ENCODE measurements around the gene SPATA20. TPM values are rescaled to one million over a fixed set of nuclear protein-coding genes. Genes with fewer than 3 reads are reported as not detected.

SPATA20 gene
- total RNA-seq, 2 donors from 2014 or later: 65.6 to 75.2 TPM

- TF ChIP-seq POLR2A (IDR thresholded peaks at IDR 0.05) (no peak), CTCF (IDR thresholded peaks at IDR 0.05) (no peak)
Measured at GRCh38 chr17:50551884-50552283, 4.9 kb downstream of the SPATA20 start.

GRCh38 chr17:50554201-50554600, 7.2 kb downstream of the SPATA20 start:
- Histone ChIP-seq H3K4me3 (no peak overlapping the region), H3K9me3 (no peaks in the 10 kb centered on the region), H3K36me3 (replicated peaks in 1 of 2; ENCODE audit: insufficient read depth in 1 of 2, low read depth in 2 of 2) (peaks cover 0 to 2% of the 10 kb centered on the region in 2 donors), H3K27me3 (peaks cover 0 to 4% of the 10 kb centered on the region in 2 donors), H3K4me1 (peaks cover 13% of the 10 kb centered on the region), H3K27ac (no peak overlapping the region)
- DNase-seq (no peak), ATAC-seq (no peak)
- TF ChIP-seq POLR2A (IDR thresholded peaks at IDR 0.05) (no peak), CTCF (IDR thresholded peaks at IDR 0.05) (no peak)
- intact Hi-C loops (cut with DNase I): loop anchor here (5.0 to 10.0 kb wide), 3 partner anchors 68 to 291 kb away; no protein-coding TSS in a partner anchor
- 92 to 93% methylated on average over 6 to 17 of the region's 17 CpGs for WGBS, 2 donors

More at GRCh38 chr17:50551884-50552283, 4.9 kb downstream of the SPATA20 start:
- peaks cover 23% of the 10 kb centered on the region for H3K4me1 ChIP-seq
- no peaks in the 10 kb centered on the region for H3K9me3 ChIP-seq
- no peaks in the 10 kb centered on the region for H3K27me3 ChIP-seq
- H3K27ac ChIP-seq: no peak overlapping the region
- WGBS, 2 donors: 95 to 100% methylated on average over 2 to 12 of the region's 12 CpGs
- no peak overlapping the region for H3K4me3 ChIP-seq
- ATAC-seq (no peak), DNase-seq (no peak)
- intact Hi-C loops (cut with DNase I): loop anchor here (5.0 to 10.0 kb wide), 3 partner anchors 70 to 293 kb away; no protein-coding TSS in a partner anchor
- H3K36me3 ChIP-seq (replicated peaks in 1 of 2; ENCODE audit: insufficient read depth in 1 of 2, low read depth in 2 of 2): peaks cover 0 to 2% of the 10 kb centered on the region in 2 donors

- no peak overlapping the region for H3K27ac ChIP-seq
- intact Hi-C loops (cut with DNase I): loop anchor here (10.0 kb wide), 1 partner anchor 288 kb away; no protein-coding TSS in a partner anchor
- no peak for TF ChIP-seq POLR2A (IDR thresholded peaks at IDR 0.05)
- TF ChIP-seq CTCF (IDR thresholded peaks at IDR 0.05): no peak
Measured at GRCh38 chr17:50556803-50557202, 9.8 kb downstream of the SPATA20 start.

GRCh38 chr17:50557630-50558029, 10.7 kb downstream of the SPATA20 start:
- Histone ChIP-seq H3K27me3 (peaks cover 0 to 23% of the 10 kb centered on the region in 2 donors), H3K27ac (no peak overlapping the region), H3K4me3 (no peak overlapping the region), H3K36me3 (replicated peaks in 1 of 2; ENCODE audit: insufficient read depth in 1 of 2, low read depth in 2 of 2) (no peaks in the 10 kb centered on the region), H3K4me1 (peaks cover 29% of the 10 kb centered on the region), H3K9me3 (no peaks in the 10 kb centered on the region)
- intact Hi-C loops (cut with DNase I): loop anchor here (10.0 kb wide), 1 partner anchor 287 kb away; no protein-coding TSS in a partner anchor
- DNase-seq (no peak), ATAC-seq (no peak)
- no peak for TF ChIP-seq CTCF (IDR thresholded peaks at IDR 0.05)
- no peak for TF ChIP-seq POLR2A (IDR thresholded peaks at IDR 0.05)
- 71 to 84% methylated on average over 4 of the region's 4 CpGs for WGBS, 2 donors

More at GRCh38 chr17:50556803-50557202, 9.8 kb downstream of the SPATA20 start:
- 59% methylated on average over 5 of the region's 5 CpGs; no CpG with 5 or more reads in 1 of the 2 donors for WGBS, 2 donors
- Histone ChIP-seq H3K27me3 (peaks cover 0 to 23% of the 10 kb centered on the region in 2 donors), H3K9me3 (no peaks in the 10 kb centered on the region), H3K36me3 (replicated peaks in 1 of 2; ENCODE audit: insufficient read depth in 1 of 2, low read depth in 2 of 2) (no peaks in the 10 kb centered on the region), H3K4me1 (peaks cover 29% of the 10 kb centered on the region), H3K4me3 (no peak overlapping the region)
- DNase-seq (peak in 1 of 4 donors; percentile 59), ATAC-seq (no peak)

GRCh38 chr17:50558091-50558490, 11.1 kb downstream of the SPATA20 start:
- no peaks in the 10 kb centered on the region for H3K9me3 ChIP-seq
- no peak for DNase-seq
- peaks cover 0 to 23% of the 10 kb centered on the region in 2 donors for H3K27me3 ChIP-seq
- peaks cover 29% of the 10 kb centered on the region for H3K4me1 ChIP-seq
- TF ChIP-seq POLR2A (IDR thresholded peaks at IDR 0.05) (no peak), CTCF (IDR thresholded peaks at IDR 0.05) (no peak)
- H3K27ac ChIP-seq: no peak overlapping the region
- 66 to 72% methylated on average over 4 of the region's 4 CpGs for WGBS, 2 donors
- H3K36me3 ChIP-seq (replicated peaks in 1 of 2; ENCODE audit: insufficient read depth in 1 of 2, low read depth in 2 of 2): no peaks in the 10 kb centered on the region
- H3K4me3 ChIP-seq: no peak overlapping the region
- ATAC-seq: no peak
- intact Hi-C loops (cut with DNase I): loop anchor here (10.0 kb wide), 1 partner anchor 287 kb away; no protein-coding TSS in a partner anchor
